Peyer's patch (tissue), 4 donors: Measurements from ENCODE around the gene FARP2.
A peak's percentile ranks its signal among the peaks of the same experiment; 100 is the strongest.

ENCODE experiments used
- CTCF ChIP-seq, 6 experiments: fragments of 450-650 bp in 4 of 6; fragments of 200-600 bp in 2 of 6; sonication (generic) in 1 of 6; IDR thresholded peaks; one replicate each; pipeline ENCODE4 v1.5.1; 2017 to 2019; ENCODE audit warnings: antibody characterized with exemption in 6 of 6, mild to moderate bottlenecking in 3 of 6, moderate library complexity in 1 of 6
- POLR2A ChIP-seq, 2 donors: fragments of 450-650 bp; IDR thresholded peaks; one replicate each; pipeline ENCODE4 v1.5.1; 2017; ENCODE audit warnings: antibody characterized with exemption in 2 of 2, mild to moderate bottlenecking in 2 of 2, moderate library complexity in 2 of 2

- no peak for TF ChIP-seq CTCF (IDR thresholded peaks at IDR 0.05)
- TF ChIP-seq POLR2A (IDR thresholded peaks at IDR 0.05) = peak in 1 of 2 donors; percentile 28
These were observed 44.1 kb downstream of the FARP2 start for GRCh38 chr2:241399941-241400922.
